Peyer's patch (tissue), 4 donors: ENCODE data around the gene MYEOV. TPM values are rescaled to one million over a fixed set of nuclear protein-coding genes. Genes with fewer than 3 reads are reported as not detected.

Experiments
- DNase-seq, 3 donors: peaks; one replicate each; pipeline ENCODE4 v3.0.0-alpha.2; 2017 to 2019
- H3K27ac ChIP-seq, 4 donors: fragments of 200-600 bp; sonication (generic); one replicate each; pipeline ENCODE4 v1.5.1; 2016 to 2019
- H3K27me3 ChIP-seq, 2 donors: fragments of 200-600 bp; sonication (generic); one replicate each; pipeline ENCODE4 v1.5.1; 2019
- H3K36me3 ChIP-seq, 3 donors: fragments of 200-600 bp; sonication (generic); one replicate each; pipeline ENCODE4 v1.5.1; 2016 to 2019
- H3K4me1 ChIP-seq, 4 donors: fragments of 200-600 bp; sonication (generic); one replicate each; pipeline ENCODE4 v1.5.1; 2016 to 2019
- H3K4me3 ChIP-seq, 4 donors: fragments of 200-600 bp; sonication (generic); 1 replicate in 3 of 4; 2 replicates in 1 of 4; pipeline ENCODE4 v1.5.1; 2016 to 2019; ENCODE audit warnings: mild to moderate bottlenecking in 1 of 4
- H3K9me3 ChIP-seq, 4 donors: fragments of 200-600 bp; sonication (generic); one replicate each; pipeline ENCODE4 v1.5.1; 2016 to 2019; ENCODE audit warnings: mild to moderate bottlenecking in 1 of 4
- POLR2A ChIP-seq, 2 donors: fragments of 450-650 bp; IDR thresholded peaks; one replicate each; pipeline ENCODE4 v1.5.1; 2017; ENCODE audit warnings: antibody characterized with exemption in 2 of 2, mild to moderate bottlenecking in 2 of 2, moderate library complexity in 2 of 2
- total RNA-seq, 4 donors: library from RNA; depleted of rRNA; stranded (reverse); fragments of >200 nt; gene quantifications; one replicate each; pipeline ENCODE4 v1.1.0, GENCODE V29; 2016
- TF ChIP-seq, protein P1 (sequence below), 6 experiments: fragments of 450-650 bp in 4 of 6; fragments of 200-600 bp in 2 of 6; sonication (generic) in 1 of 6; IDR thresholded peaks; one replicate each; pipeline ENCODE4 v1.5.1; 2017 to 2019; ENCODE audit warnings: antibody characterized with exemption in 6 of 6, mild to moderate bottlenecking in 3 of 6, moderate library complexity in 1 of 6

MYEOV gene
- total RNA-seq, 4 donors from 2014 or later, result 0.53 TPM; not detected in 3

DNA sequence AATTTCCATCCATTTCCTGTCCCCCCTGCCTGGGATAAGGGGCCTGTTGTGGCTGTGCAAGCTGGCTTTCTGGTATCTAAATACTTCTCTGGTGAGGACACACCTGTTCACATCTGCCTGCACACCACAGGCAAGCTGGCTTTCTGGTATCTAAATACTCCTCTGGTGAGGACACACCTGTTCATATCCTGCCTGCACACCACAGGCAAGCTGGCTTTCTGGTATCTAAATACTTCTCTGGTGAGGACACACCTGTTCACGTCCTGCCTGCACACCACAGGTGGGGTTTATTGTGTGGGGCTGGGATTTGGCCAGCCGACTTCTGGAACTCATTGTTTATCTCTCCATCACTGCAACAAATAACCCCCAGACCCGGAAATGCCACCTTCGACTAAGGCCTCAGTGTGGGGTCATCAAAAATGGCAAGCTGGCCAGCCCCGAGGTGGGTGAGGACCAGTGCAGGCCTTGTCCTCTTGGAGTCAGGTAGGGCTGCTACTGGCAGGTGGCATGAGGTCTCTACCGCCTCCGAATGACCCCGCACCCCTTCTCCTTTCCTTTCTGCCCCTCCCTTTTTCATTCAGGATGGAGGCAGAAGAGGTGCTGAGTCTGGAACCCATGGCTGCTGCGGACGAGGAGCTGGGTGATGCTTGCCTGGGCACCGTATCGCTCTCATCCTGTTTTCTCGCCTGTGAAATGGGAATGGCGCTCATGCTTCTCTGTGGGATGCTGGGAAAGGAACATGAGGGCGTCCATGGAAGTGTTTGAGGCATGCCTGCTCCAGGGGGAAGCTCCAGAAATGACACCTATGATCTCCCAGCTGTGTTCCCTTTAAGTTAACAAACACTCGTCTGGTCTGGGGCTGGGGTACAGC, 43.5 kb upstream of the MYEOV start:
- peak in 1 of 3 donors; percentile 36 for DNase-seq
- no peaks in the 10 kb centered on the region for H3K27me3 ChIP-seq
- no peak overlapping the region for H3K4me3 ChIP-seq
- no peak overlapping the region for H3K27ac ChIP-seq
- no peaks in the 10 kb centered on the region for H3K36me3 ChIP-seq
- no peak for TF ChIP-seq POLR2A (IDR thresholded peaks at IDR 0.05)
- TF ChIP-seq, protein P1, sequence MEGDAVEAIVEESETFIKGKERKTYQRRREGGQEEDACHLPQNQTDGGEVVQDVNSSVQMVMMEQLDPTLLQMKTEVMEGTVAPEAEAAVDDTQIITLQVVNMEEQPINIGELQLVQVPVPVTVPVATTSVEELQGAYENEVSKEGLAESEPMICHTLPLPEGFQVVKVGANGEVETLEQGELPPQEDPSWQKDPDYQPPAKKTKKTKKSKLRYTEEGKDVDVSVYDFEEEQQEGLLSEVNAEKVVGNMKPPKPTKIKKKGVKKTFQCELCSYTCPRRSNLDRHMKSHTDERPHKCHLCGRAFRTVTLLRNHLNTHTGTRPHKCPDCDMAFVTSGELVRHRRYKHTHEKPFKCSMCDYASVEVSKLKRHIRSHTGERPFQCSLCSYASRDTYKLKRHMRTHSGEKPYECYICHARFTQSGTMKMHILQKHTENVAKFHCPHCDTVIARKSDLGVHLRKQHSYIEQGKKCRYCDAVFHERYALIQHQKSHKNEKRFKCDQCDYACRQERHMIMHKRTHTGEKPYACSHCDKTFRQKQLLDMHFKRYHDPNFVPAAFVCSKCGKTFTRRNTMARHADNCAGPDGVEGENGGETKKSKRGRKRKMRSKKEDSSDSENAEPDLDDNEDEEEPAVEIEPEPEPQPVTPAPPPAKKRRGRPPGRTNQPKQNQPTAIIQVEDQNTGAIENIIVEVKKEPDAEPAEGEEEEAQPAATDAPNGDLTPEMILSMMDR (IDR thresholded peaks at IDR 0.05), result no peak
- no peaks in the 10 kb centered on the region for H3K9me3 ChIP-seq
- no peaks in the 10 kb centered on the region for H3K4me1 ChIP-seq

DNA sequence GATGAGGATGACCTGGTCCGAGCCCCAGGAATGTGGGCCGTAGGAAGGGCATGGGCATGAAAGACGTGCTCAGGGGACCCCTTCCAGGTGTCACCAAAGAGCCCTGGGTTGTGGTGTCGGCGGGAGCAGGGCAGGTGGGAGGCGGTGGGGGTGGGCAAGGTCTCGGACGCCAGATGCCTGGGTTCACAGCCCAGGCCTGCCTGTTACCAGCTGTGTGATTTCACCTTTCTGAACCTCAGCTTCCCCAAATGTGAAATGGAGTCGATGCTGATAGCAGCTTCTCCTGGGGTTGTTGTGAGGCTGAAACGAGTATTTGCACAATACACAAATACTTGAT, 42.9 kb upstream of the MYEOV start:
- H3K27ac ChIP-seq, result no peak overlapping the region
- no peaks in the 10 kb centered on the region for H3K4me1 ChIP-seq
- no peak for TF ChIP-seq POLR2A (IDR thresholded peaks at IDR 0.05)
- TF ChIP-seq, protein P1 (IDR thresholded peaks at IDR 0.05), result no peak
- H3K36me3 ChIP-seq, result no peaks in the 10 kb centered on the region
- H3K27me3 ChIP-seq, result no peaks in the 10 kb centered on the region
- H3K4me3 ChIP-seq, result no peak overlapping the region
- no peak for DNase-seq
- H3K9me3 ChIP-seq, result no peaks in the 10 kb centered on the region

DNA sequence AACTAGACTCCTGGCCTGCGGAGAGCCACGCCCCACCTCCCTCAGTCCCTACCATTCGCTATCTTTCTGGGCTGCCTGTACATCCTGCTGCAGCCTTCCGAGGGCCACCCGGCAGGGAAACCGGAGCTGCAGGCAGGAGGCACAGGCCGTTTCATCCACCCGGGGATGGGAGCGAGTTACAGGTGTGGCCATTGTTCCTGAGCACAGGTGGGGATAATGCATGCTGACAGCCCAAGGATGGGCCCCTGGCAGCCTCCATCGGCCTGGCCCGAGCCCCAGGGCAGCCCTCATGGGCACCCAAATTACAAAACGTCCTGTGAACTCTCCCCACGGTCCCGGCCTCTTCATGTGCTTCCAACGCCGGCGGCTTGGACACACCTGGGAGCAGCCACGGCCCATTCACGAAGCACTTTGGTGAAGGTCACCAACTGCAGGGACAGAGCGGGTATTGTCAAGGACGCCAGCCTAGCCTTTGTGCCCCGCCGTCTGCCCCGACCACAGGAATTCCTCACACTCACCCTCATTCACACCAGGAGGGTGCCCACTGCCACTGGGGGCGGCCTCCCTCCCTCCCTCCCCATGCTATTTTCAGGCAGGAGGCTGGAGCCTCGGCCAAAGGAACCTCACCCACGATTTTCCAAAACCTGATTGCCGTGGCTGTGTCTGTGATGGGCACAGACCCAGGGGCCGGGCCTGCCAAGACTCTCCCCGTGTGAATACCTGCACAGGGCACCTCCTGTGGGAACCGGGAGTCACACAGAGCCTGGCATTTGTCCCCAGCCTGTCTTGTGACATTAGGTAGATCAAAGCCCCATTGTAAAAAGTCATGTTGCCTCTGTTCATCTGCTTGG, 42.1 kb upstream of the MYEOV start:
- no peak overlapping the region for H3K27ac ChIP-seq
- H3K9me3 ChIP-seq, result no peaks in the 10 kb centered on the region
- no peaks in the 10 kb centered on the region for H3K27me3 ChIP-seq
- TF ChIP-seq, protein P1 (IDR thresholded peaks at IDR 0.05), result no peak
- no peak for TF ChIP-seq POLR2A (IDR thresholded peaks at IDR 0.05)
- no peaks in the 10 kb centered on the region for H3K4me1 ChIP-seq
- no peaks in the 10 kb centered on the region for H3K36me3 ChIP-seq
- no peak for DNase-seq
- no peak overlapping the region for H3K4me3 ChIP-seq

DNA sequence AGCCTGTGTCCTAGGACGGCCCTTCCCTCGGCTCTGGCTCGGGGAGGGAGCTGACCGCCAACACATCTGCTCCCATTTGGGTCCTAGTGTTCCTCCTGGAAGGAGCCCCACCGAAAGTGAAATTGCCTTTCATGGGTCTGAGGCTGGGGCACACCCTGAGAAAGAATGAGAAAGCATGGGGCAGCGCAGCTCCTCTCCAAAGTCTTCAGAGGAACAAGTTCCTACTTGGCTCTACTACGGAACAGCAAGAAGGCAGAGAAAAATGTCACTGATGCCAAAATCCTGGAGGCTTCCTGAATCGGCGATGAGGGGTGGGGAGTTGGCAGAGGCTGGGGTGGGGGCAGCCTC, 41.5 kb upstream of the MYEOV start:
- Histone ChIP-seq H3K27me3 (no peaks in the 10 kb centered on the region), H3K4me1 (no peaks in the 10 kb centered on the region), H3K36me3 (no peaks in the 10 kb centered on the region), H3K9me3 (no peaks in the 10 kb centered on the region), H3K4me3 (no peak overlapping the region), H3K27ac (no peak overlapping the region)
- no peak for TF ChIP-seq POLR2A (IDR thresholded peaks at IDR 0.05)
- TF ChIP-seq, protein P1 (IDR thresholded peaks at IDR 0.05), result no peak
- no peak for DNase-seq

DNA sequence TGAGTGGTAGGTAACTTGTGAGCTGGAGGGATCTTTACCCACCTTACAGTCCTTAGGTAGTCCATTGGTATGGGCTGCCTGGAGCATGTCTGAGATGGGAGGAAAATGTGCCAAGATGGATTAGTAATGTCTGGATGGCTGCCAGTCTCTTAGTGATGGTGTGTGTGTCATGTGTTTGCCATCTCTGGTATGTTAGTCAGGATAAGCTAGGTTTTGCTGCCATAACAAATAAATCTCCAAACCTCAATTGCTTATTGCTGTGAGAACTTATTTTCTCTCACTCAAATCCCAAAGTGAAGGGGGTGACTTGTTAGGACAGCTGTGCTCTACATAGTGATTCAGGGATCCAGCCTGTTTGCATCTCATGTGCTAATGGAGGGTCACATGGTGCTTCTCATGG, 40.9 kb upstream of the MYEOV start:
- Histone ChIP-seq H3K27me3 (no peaks in the 10 kb centered on the region), H3K4me1 (no peaks in the 10 kb centered on the region), H3K36me3 (no peaks in the 10 kb centered on the region), H3K4me3 (no peak overlapping the region), H3K9me3 (no peaks in the 10 kb centered on the region), H3K27ac (no peak overlapping the region)
- no peak for TF ChIP-seq POLR2A (IDR thresholded peaks at IDR 0.05)
- TF ChIP-seq, protein P1 (IDR thresholded peaks at IDR 0.05), result no peak
- no peak for DNase-seq
